HG02763 (cell line): ENCODE results near the gene MTOR.
"Not testable (repeated sequence)": the region's sequence is repeated elsewhere in the genome, so short reads cannot be mapped to it uniquely, and the experiment has no call there.

Experiments
- ATAC-seq: cut with Tn5 transposase; IDR thresholded peaks from one replicate; pipeline ENCODE4 v1.9.1; 2021; ENCODE audit warnings: mild to moderate bottlenecking, moderate library complexity; ENCODE audit not compliant: unreplicated experiment

MTOR gene

DNA sequence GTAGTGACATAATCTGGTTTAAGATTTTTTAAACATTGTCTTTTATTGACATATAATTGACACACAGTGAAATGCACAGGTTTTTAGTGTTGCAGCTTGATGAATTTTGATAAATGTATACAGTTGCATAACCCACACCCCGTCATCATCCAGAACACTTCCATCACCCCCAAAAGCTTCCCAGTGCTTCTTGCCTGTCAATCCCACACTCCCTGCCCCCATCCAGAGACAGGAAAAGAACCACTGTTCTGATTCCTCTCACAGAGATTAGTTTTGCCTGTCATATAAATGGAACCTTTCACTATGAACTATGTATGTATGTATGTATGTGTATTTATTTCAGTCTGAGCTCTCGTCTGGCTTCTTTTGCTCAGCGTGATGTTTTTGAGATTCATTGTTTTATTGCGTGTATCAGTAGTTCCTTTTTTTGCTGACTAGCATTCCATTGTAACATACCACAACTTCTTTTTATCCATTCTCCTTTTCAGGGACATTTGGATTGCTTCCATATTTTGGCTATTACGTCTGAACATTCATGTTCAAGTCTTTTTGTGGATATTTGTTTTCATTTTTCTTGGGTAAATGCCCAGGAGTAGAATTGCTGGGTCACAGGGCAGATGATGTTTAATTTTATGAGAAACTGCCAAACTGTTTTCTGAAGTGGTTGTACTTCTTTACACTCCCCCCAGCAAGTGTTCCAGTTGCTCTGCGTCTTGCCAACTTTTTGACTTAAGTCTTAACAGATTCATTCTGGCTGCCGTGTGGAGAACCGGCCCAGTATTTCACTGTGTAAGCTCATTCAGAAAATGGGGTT is 19.4 kb upstream of the MTOR start:
- ATAC-seq: no peak

DNA sequence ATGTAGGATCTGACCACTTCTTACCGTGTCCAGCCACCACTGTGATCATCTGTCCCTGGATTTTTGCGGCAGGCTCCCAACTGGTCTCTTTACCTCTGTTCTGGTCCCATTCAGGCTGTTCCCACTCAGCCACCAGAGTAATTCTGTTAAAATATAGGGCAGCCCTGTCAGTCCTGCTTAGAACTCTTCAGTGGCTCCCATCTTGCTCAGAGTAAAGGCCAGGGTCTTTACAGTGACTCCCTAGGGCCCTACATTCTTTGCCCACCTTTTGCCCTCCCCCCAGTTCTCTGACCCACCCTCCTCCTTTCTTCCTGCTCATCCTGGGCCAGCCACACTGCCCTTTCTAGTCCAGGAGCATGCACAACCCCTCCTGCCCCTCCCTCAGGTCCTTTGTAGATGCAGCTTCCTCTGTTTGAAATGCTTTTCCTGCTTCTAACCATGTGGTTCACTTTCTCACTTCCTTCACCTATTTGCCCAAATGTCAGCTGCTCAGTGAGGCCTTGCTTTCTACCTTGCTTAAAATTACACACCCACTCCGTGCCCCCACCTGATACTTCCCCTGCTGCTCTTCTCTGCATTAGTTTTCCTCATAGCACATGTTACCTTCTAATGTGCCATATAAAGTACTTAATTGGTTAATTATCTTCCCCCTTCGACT is 18.5 kb upstream of the MTOR start:
- no peak for ATAC-seq

DNA sequence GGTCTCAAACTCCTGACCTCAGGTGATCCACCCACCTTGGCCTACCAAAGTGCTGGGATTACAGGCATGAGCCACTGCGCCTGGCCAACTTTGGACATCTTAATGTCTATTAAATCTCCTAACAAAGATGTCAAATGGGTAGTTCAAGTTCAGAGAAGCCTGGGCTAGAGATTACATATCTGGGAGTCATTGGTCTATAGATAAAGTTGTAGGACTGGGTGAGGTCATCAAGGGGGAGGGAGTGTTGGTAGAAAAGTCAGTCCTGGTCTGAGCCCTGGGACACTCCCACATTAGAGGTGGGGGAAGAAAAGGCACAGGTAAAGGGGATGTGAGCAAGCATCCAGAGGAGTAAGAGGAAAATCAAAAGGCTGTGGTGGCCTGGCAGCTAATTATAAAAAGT is 17.3 kb upstream of the MTOR start:
- no peak for ATAC-seq

DNA sequence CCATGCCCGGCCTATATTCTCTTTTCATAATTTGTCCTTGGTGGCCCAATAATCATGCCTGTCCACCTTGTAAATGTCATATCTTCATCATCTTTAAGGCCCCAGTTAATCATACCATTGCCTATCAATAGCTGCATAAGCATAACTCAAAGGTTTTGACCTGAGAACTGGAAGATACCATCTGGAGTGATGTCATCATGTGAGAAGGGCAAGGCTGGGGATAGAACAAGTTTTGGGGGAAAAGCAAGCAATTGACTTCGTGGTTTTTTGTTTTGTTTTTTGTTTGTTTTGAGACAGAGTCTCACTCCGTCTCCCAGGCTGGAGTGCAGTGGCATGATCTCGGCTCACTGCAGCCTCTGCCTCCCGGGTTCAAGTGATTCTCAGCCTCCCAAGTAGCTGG is 16.8 kb upstream of the MTOR start:
- no peak for ATAC-seq

DNA sequence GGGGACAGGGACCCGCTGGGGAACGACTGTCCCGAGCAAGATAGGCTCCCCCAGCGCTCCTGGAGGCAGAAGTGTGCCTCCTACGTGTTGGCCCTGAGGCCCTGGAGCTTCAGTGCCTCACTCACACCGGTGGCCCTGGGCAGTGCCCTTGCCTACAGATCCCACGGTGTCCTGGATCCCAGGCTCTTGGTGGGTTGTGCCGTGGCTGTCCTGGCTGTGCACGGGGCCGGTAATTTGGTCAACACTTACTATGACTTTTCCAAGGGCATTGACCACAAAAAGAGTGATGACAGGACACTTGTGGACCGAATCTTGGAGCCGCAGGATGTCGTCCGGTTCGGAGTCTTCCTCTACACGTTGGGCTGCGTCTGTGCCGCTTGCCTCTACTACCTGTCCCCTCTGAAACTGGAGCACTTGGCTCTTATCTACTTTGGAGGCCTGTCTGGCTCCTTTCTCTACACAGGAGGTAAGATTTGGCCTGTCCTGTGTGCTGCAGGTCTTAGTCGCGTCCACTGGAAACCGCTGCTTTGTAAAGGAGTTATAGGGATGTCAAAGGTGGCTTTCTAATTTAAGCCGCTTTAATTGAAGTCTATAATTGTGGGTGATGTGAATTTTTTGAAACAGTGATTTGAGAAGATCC is 11.4 kb upstream of the MTOR start:
- ATAC-seq: no peak

DNA sequence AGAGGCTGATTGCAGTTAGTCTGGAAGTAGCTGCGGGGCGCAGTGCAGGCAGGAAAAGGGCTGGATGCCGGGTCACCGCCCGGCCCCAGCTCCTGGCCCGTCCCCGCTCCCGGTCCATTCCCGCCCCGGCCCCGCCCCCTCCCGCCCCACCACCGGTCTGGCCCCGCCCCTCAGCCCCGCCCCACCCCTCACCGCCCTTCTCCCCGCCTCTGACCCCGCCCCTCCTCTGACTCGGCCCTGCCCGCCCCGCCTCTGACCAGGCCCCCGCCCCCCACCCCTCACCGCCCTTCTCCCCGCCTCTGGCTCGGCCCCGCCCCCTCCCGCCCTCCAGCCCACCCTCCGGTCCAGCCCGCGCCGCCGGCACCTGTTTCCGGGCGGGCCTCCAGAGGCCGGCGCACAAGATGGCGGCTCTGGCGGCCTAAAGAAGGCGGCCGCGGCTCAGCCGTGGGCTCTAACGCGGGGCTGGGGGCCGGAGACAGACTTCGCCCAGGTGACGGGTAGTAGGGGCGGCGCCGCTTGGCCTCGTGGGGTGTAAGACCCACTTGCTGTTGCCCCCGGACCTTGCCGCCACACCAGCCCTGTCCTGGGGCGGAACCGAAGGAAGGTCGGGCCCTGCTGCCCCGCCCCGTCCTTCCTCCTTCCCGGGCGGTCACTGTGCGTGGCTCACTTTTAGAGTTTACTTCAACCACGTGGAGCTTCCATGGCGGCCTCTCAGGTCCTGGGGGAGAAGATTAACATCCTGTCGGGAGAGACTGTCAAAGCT is 10.7 kb upstream of the MTOR start, which contains the start of gene UBIAD1:
UBIAD1 (plus strand) TSS at position 367 of the 763 bp plus-strand sequence; CDS start at position 701, 334 bp downstream.
- peak; percentile 82 for ATAC-seq

DNA sequence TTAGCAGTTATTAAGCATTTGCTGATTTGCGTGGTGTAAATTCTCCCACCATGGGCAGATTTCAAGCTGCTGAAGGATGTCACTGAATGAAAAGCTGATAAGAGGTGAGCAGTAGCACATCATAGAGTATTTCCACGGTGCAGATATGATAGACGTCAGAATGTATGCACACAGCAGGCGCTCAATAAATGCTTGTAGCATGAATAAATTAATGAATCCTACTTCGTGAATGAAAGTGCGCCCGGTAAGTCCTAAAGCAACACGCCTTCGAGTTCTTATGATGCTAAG is 10.1 kb upstream of the MTOR start:
- no peak for ATAC-seq

DNA sequence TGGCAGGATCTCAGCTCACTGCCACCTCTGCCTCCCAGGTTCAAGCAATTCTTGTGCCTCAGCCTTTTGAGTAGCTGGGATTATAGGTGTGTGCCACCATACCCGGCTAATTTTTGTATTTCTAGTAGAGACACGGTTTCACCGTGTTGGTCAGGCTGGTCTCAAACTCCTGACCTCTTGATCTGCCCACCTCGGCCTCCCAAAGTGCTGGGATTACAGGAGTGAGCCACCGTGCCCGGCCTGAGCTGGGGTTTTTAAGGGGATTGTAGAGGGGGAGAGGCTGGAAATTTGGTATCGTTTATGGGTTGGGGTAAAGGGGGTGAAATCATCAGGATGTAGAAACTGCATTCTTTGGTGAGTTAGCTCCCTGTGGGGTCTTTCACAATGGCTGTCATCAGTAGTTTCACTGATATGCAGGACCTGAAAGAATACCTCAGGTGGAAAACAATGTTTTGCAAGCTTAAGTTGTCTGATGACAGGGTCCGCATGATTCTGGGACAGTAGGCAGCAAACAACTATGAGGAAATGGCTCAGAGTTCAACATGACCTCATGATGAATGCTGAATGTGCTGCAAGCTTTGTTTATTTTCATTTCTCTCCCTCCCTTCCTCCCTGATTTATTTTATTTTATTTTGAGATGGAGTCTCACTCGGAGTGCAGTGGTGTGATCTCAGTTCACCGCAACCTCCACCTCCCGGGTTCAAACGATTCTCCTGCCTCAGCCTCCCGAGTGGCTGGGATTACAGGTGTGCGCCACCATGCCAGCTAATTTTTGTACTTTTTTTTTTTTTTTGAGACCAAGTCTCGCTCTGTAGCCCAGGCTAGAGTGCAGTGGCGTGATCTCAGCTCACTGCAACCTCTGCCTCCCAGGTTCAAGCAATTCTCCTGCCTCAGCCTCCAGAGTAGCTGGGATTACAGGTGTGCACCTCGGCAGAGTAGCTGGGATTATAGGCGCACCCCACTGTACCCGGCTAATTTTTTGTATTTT is 5.3 kb upstream of the MTOR start:
- ATAC-seq: not testable (repeated sequence)

DNA sequence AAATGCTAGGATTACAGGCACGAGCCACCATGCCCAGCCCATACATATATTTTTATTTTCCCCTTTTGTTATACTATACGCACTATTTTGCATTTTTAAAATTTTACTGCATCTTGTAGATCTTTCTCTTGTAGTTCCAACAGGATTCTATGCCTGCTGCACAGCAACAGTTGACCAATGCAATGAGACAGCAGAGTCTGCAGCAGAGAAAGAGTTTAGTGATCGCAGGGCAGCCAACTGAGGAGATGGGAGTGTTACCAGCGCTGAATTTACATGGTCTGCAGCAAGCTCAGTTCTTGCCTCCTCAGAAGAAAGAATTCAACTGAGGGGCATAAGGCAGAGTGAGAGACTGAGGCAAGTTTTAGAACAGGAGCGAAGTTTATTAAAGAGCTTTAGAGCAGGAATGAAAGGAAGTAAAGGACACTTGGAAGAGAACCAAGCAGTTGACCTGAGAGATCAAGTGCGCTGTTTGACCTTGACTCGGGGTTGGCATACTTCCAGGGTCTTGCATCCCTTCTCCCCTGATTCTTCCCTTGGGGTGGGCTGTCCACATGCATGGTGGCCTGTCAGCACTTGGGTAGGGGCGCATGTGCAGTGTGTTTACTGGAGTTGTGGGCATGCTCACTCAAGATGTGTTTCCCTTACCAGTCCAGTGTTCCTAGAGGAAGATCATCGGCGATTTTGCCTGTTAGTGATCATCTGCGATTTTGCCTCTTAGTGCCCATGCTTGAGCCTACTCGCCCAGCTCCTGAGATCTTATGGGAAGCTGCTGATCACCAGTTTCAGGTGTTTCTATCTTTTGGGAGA is 4.1 kb upstream of the MTOR start:
- ATAC-seq: no peak

DNA sequence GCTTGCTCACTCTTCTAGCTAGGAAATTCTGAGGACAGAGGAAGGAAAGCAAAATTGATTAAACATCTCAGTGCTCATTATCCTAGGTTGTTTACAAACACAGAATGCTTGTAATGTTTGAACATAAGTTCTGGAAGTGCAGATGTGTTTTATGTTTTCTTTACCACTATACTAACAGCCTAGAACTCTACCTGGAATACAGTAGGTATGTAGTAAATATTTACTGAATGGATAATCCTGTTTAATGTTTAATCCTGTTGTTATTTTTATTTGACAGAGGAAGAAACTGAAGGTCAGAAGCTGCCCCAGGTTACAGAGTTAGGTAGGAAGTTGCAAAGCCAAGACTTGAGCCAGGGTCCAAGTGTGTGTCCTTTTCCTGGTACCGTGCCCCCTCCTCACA is 6.1 kb downstream of the MTOR start:
- ATAC-seq: no peak

DNA sequence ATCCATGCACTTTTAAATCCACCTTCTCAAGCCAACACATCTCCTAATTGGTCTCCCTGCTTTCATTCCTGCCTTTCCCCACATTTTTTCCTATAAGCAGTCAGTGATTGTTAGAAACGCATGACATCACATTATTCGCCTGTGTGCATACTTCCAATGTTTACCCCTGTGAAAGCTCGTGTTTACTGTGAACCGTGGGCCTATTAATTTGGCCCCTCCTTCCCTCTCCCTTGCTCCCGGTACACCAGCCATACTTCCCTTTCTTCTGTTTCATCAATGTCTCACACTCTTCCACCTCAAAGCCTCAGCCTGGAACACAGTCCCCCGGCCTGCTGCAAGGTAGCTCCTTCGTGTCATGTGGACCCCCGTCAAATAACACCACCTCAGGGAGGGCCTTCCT is 9.1 kb downstream of the MTOR start:
- ATAC-seq: no peak

DNA sequence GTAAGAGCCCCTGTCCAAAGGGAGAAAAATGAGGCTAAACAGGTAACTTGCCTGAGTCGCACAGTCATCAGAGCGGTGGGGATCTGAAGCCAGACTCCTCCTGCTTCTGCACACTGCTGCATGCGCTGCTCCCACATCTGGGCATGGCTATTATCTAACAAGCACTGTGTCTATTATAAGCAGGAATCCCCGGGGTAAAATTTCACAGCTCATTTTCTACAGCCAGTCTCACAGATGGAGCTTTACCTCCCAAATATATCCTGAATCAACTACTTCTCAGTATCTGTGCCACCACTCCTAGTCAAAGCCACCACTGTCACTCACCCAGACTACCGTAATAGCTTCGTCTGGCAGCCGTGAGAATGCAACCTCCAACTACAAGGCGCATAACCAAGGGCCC is 9.8 kb downstream of the MTOR start:
- ATAC-seq: no peak

DNA sequence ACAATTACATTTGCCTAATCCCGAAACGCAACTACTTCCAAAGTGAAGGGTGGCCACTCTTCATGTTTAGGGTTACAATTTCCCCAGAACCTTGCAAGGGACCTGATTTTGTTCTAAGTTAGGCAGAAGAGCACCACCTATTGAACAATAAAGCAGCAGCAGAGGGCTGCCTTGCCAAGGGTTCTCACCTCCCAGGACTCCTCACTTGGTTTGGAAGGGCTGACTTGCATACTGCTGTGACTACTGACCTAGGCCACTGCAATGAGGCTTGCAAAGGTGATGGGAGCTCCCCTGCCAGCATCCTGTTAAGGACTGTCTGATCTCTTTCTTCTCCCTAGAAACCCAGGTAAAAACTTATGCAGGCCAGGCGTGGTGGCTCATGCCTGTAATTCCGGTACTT is 14.2 kb downstream of the MTOR start:
- no peak for ATAC-seq

DNA sequence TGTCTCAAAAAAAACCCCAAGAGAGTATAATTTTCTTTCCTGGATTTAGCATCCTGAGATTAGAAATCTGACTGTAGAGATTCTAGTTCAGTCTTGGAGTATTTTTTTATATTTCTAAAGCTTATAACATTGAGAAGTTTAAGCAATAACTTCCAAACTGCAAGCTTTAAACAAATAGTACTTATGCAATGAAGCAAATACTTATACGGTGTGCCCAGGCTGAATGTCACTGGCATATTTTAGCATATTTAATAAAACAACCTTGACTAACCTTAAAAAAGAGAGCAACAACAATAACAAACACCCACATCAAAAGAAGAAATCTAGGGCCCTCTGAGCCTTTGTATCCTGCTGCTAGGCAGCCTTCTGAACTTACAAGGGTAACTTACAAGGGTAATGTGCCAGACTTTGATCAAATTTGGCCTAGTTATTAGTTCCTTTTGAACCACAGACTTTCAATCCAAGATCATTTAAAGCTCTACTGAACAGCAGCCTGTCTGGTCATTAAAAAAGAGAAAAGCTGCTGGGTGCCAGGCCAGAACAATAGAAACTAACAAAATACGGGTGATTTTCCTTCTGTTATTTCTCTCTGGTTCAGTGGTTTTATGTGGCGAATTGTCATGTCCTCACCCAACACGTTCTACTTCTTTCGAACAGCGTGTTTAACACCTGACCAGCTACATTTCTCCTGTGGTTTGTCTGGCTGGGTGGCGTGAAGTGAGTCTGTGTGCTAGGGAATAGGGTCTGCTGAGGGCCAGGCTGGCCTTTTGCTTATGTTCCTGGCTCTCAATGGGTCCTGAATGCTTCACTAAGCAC is 16.2 kb downstream of the MTOR start:
- ATAC-seq: no peak

DNA sequence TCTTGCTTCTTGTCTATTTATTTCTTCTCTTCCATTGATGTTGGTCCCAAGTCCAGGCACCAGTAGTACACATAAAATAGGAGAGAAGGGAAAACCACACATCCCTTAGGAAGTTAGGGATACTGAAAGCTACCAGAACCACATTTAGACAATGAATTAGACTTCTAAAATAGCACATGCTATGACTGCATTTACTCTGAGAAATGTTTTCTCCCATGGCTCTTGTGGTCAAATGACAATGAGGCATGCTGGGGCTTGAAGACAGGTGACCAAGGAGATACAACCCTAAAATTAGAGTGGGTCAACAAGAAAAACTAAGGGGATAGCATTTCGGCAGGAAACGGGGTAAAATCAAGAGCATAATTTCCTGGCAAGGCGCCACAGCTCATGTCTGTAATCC is 17.1 kb downstream of the MTOR start:
- ATAC-seq: no peak

DNA sequence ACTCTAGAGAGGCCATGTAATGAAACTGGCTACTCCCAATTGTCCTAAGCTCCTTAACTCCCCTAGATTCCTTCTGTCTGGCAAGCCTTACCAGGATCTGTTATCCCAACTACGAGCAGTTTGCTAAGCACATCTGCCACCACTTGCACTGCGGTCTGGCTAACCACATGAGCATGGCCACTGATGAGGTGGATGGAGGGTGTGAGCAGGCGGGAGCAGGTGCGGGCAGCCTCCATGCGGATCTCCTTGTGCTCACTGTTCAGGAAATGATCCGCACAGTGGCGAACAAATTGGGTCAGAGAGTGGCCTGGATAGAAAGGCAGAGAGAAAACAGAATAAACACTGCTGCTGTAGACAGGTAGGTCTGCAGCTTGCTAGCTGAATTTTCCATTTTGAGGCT is 24.0 kb downstream of the MTOR start:
- no peak for ATAC-seq

DNA sequence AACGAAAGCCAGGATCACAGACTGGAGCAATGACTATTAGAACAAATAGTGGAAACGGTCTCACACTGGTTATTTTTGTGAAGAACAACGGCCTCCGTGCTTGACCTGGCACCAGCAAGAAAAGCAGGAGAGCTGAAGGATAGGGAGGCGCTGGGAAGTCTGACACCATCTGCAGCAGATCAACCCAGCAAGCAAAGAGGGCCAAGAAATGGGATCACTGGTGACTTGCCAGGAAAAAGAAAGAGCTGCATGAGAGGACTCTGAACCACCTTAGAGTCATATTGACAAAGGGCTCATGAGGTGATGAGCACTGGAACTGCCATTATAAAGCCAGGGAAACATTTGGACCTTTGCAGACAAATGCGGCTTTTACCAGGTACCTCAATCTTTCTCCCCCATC is 25.0 kb downstream of the MTOR start:
- no peak for ATAC-seq

DNA sequence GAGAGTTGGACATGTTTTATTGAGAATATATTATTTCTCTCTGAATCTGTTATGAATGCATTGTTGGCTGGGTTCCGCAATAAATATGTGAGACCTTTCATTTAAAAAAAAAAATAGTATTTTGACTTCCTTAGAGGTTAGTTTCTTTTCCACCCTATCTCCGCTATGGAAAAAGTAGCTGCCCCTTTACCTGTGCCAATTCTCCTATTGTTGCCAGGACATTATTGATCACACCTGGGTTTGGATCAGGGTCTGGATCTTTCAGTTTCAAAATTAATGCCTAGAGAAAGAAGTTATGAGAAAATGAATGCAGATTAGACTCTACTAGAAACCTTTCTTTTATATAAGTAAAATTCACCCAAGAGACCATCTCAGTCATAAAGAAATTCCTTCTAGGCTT is 29.1 kb downstream of the MTOR start:
- ATAC-seq: no peak

DNA sequence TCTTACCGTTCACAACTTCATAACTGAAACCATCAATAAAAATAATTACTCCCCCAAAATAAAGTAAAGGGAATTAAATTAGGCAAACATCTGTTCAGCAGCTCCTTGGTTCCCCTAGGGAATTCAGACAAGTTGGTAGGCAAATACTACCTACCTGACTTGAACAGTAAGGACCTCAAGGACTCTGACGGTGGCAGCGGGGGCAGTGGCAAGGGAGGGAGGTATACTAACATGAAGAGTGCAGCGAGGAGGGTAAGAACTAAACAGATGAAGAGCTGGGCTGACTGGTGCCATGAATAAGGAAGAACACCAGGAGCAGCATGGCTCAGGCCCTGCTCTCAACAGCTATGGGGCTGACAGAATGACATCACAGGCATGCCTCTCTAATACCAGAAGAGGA is 33.1 kb downstream of the MTOR start:
- no peak for ATAC-seq
